ENCODE results near the gene ARHGEF19.

Gene ARHGEF19

GRCh38 chr1:16237343-16237830 is 24.9 kb upstream of the ARHGEF19 start:
- H3K36me3 ChIP-seq (ENCODE audit: insufficient read depth, low read length) = no peaks in the 10 kb centered on the region
- H2AFZ ChIP-seq (ENCODE audit: low read length) = peak overlapping the region; percentile 94
- H3K4me3 ChIP-seq (ENCODE audit: low read length, poor library complexity, severe bottlenecking) = peak overlapping the region; percentile 84
- H3K4me2 ChIP-seq (ENCODE audit: low read depth, low read length, poor library complexity, severe bottlenecking) = peak overlapping the region; percentile 99
- H3F3A ChIP-seq (ENCODE audit: low read depth) = no peaks in the 10 kb centered on the region; the same call in 1 of the 2 replicates
- H3K4me1 ChIP-seq (ENCODE audit: insufficient read depth, low read length, poor library complexity, severe bottlenecking) = peaks cover 9% of the 10 kb centered on the region
- H3K9me2 ChIP-seq (replicated peaks; ENCODE audit: low read depth, low read length) = no peaks in the 10 kb centered on the region
- no peaks in the 10 kb centered on the region for H3K27me3 ChIP-seq (ENCODE audit: insufficient read depth, low read length, poor library complexity, severe bottlenecking)
- TF ChIP-seq CTCF (conservative IDR thresholded peaks at IDR 0.05; ENCODE audit: low read length) (no peak), EZH2phosphoT487 (IDR thresholded peaks at IDR 0.05; ENCODE audit: borderline replicate concordance) (no peak)
- no peaks in the 10 kb centered on the region for H3K79me2 ChIP-seq (ENCODE audit: insufficient read depth, low read length)
- H3K9ac ChIP-seq (ENCODE audit: low read depth, low read length, poor library complexity, severe bottlenecking) = peak overlapping the region; percentile 88
- H3K9me3 ChIP-seq (ENCODE audit: insufficient read depth, low read depth, low read length) = no peaks in the 10 kb centered on the region
- H4K20me1 ChIP-seq (ENCODE audit: insufficient read depth, low read length, poor library complexity, severe bottlenecking) = no peaks in the 10 kb centered on the region

DNA sequence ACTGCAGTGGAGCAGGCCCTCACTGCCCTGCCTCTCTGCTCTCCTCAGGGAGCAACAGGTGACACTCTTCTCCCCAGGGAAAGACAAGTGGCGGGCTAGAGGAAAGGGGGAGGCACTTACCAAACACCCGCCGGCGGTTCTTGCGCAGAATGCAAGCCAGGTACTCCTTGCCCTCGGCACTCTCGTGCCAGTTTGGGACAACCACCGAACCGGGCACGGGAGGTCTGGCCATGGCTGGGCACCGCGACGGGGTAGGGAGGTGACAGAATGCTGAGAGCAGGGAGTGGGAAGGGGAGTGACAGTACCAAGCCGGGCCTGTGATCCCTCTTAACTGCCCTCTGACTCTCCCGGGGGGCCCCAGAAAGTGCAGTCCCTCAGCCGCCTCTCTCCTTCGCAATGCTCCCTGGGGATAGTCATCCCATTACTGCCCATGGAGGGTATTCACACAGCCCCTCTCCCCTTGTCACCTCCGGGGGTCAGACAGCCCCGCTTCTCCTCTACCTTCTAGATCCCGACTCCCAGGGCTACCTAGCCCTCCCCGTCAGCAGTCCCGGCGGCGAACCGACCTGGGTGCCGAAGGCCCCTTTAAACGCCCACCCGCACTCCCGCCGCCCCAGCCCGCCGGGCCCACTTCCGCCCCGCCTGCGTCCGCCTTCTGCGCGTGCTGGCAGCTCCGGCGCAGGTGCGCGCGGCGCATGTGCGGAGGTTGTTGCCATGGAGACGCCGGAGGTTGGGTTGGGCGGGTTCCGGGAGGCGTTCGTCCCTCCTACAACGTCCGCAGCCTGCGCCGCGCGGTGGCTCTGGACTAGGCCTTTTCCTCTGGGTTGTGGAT is 24.3 kb upstream of the ARHGEF19 start, which contains the start of gene CPLANE2:
Gene CPLANE2 (minus strand): TSS at position 673 of the 832 bp plus-strand sequence. CDS start 441 bp downstream, at position 232.
- Histone ChIP-seq H4K20me1 (ENCODE audit: insufficient read depth, low read length, poor library complexity, severe bottlenecking) (no peaks in the 10 kb centered on the region), H3K4me3 (ENCODE audit: low read length, poor library complexity, severe bottlenecking) (peak within 1 kb of the TSS; percentile 84), H3K9ac (ENCODE audit: low read depth, low read length, poor library complexity, severe bottlenecking) (peak within 1 kb of the TSS; percentile 88), H3K27me3 (ENCODE audit: insufficient read depth, low read length, poor library complexity, severe bottlenecking) (no peaks in the 10 kb centered on the region), H3K79me2 (ENCODE audit: insufficient read depth, low read length) (no peaks in the 10 kb centered on the region), H3K4me2 (ENCODE audit: low read depth, low read length, poor library complexity, severe bottlenecking) (peak within 1 kb of the TSS; percentile 99), H2AFZ (ENCODE audit: low read length) (peak within 1 kb of the TSS; percentile 94), H3K36me3 (ENCODE audit: insufficient read depth, low read length) (no peaks in the 10 kb centered on the region), H3F3A (ENCODE audit: low read depth) (no peaks in the 10 kb centered on the region; the same call in 1 of the 2 replicates), H3K9me2 (replicated peaks; ENCODE audit: low read depth, low read length) (no peaks in the 10 kb centered on the region), H3K4me1 (ENCODE audit: insufficient read depth, low read length, poor library complexity, severe bottlenecking) (peaks cover 9% of the 10 kb centered on the region), H3K9me3 (ENCODE audit: insufficient read depth, low read depth, low read length) (no peaks in the 10 kb centered on the region)
- TF ChIP-seq CTCF (conservative IDR thresholded peaks at IDR 0.05; ENCODE audit: low read length) = 0 out of 2 replicates have a peak, but pooled peaks have one; percentile 1
- no peak for TF ChIP-seq EZH2phosphoT487 (IDR thresholded peaks at IDR 0.05; ENCODE audit: borderline replicate concordance)

DNA sequence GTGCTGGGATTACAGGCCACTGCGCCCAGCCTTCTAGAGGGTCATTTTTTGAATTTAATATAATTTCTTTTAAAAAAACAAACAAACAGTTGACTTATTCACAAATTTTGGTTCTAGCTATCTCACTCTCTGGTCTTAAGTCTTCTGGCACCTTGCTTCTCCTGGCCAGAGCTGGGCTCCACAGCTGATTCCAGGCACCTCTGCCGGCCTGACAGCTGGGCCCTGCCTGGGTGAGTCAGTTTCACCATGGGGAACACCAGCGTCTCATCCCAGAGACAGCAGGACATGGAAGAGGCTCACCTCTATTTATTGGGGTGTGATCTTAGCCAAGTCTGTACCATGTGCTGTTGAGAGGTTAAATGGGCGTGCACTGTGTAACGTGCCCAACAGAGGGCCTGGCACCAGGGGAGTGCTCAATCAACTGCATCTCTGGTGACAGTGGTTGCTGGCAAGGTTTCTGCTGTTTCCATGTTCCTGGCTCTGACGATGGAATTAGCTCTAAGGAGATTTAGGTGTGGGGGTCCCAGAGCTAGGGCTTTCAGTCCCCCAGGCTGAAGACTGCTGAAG is 23.6 kb upstream of the ARHGEF19 start:
- Histone ChIP-seq H3K9me2 (replicated peaks; ENCODE audit: low read depth, low read length) (no peaks in the 10 kb centered on the region), H3K9me3 (ENCODE audit: insufficient read depth, low read depth, low read length) (no peaks in the 10 kb centered on the region), H3K4me2 (ENCODE audit: low read depth, low read length, poor library complexity, severe bottlenecking) (peak overlapping the region; percentile 99), H3K79me2 (ENCODE audit: insufficient read depth, low read length) (no peaks in the 10 kb centered on the region), H2AFZ (ENCODE audit: low read length) (peak overlapping the region; percentile 94), H3K9ac (ENCODE audit: low read depth, low read length, poor library complexity, severe bottlenecking) (peak overlapping the region; percentile 88), H3K36me3 (ENCODE audit: insufficient read depth, low read length) (no peaks in the 10 kb centered on the region), H4K20me1 (ENCODE audit: insufficient read depth, low read length, poor library complexity, severe bottlenecking) (no peaks in the 10 kb centered on the region), H3F3A (ENCODE audit: low read depth) (no peaks in the 10 kb centered on the region; the same call in 1 of the 2 replicates), H3K27me3 (ENCODE audit: insufficient read depth, low read length, poor library complexity, severe bottlenecking) (no peaks in the 10 kb centered on the region), H3K4me1 (ENCODE audit: insufficient read depth, low read length, poor library complexity, severe bottlenecking) (peaks cover 9% of the 10 kb centered on the region), H3K4me3 (ENCODE audit: low read length, poor library complexity, severe bottlenecking) (peak overlapping the region; percentile 84)
- peak; percentile 62 for TF ChIP-seq CTCF (conservative IDR thresholded peaks at IDR 0.05; ENCODE audit: low read length)
- no peak for TF ChIP-seq EZH2phosphoT487 (IDR thresholded peaks at IDR 0.05; ENCODE audit: borderline replicate concordance)
